SK-N-SH (cell line): ENCODE results near the gene GRIP2. TPM values are rescaled to one million over a fixed set of nuclear protein-coding genes. Genes with fewer than 3 reads are reported as not detected.

Experiments
- CTCF ChIA-PET: fragments of 300-600, 350-600 bp; formaldehyde crosslinking; extraction: SDS; loops from one replicate; lab custom pipeline; 2021; lab: Yijun Ruan, JAX
- POLR2A ChIA-PET: fragments of 350-600 bp; sonication (Branson Sonifier 250); formaldehyde crosslinking; extraction: SDS; loops from one replicate; lab custom pipeline; 2020; ENCODE audit warnings: antibody characterized with exemption, inconsistent platforms; lab: Yijun Ruan, JAX
- DNase-seq: peaks from one replicate; pipeline ENCODE4 v3.0.0; 2012
- H2AFZ ChIP-seq: fragments of 200-600 bp; sonication (generic); 2 replicates; pipeline ENCODE4 v1.8.1; 2016; ENCODE audit warnings: antibody characterized with exemption, mild to moderate bottlenecking, low read depth
- H3F3A ChIP-seq: fragments of 200-600 bp; sonication (generic); replicated peaks from 2 replicates; pipeline ENCODE3; 2016; ENCODE audit warnings: antibody characterized with exemption, mild to moderate bottlenecking; ENCODE audit not compliant: insufficient read depth
- H3K27ac ChIP-seq, 2 experiments: fragments of 200-500 bp in 1 of 2; fragments of 200-600 bp in 1 of 2; sonication (Bioruptor generic) in 1 of 2; sonication (generic), shearing (Covaris generic) in 1 of 2; 2 replicates each; pipeline versions ENCODE4 v1.5.1 to v1.6.1; 2014 to 2016; ENCODE audit warnings: low read depth in 2 of 2, inconsistent platforms in 1 of 2, low read length in 1 of 2, mild to moderate bottlenecking in 1 of 2, mixed read lengths in 1 of 2
- H3K27me3 ChIP-seq: fragments of 200-600 bp; sonication (generic), shearing (Covaris generic); 2 replicates; pipeline ENCODE4 v1.6.1; 2016; ENCODE audit warnings: mixed run types; ENCODE audit not compliant: insufficient read depth
- H3K36me3 ChIP-seq, 2 experiments: fragments of 200-500 bp in 1 of 2; fragments of 200-600 bp in 1 of 2; sonication (Bioruptor generic) in 1 of 2; sonication (generic) in 1 of 2; replicated peaks in 1 of 2; 2 replicates each; pipeline versions ENCODE3 to v1.5.1; 2014 to 2016; ENCODE audit warnings: low read length in 1 of 2, mild to moderate bottlenecking in 1 of 2; ENCODE audit not compliant: insufficient read depth in 2 of 2, control insufficient read depth in 1 of 2
- H3K4me1 ChIP-seq, 2 experiments: fragments of 200-500 bp in 1 of 2; fragments of 200-600 bp in 1 of 2; sonication (Bioruptor generic) in 1 of 2; sonication (generic), shearing (Covaris generic) in 1 of 2; 2 replicates each; pipeline versions ENCODE4 v1.5.1 to v1.6.1; 2014 to 2016; ENCODE audit warnings: low read depth in 1 of 2, low read length in 1 of 2, mixed run types in 1 of 2; ENCODE audit not compliant: insufficient read depth in 2 of 2, control insufficient read depth in 1 of 2
- H3K4me2 ChIP-seq: fragments of 200-600 bp; sonication (generic), shearing (Covaris generic); 2 replicates; pipeline ENCODE4 v1.6.1; 2017; ENCODE audit warnings: mixed run types
- H3K4me3 ChIP-seq, 2 experiments: fragments of 200-500 bp in 1 of 2; fragments of 200-600 bp in 1 of 2; sonication (Bioruptor generic) in 1 of 2; sonication (generic), shearing (Covaris generic) in 1 of 2; 2 replicates each; pipeline versions ENCODE4 v1.5.1 to v1.8.1; 2014 to 2016; ENCODE audit warnings: low read depth in 2 of 2, inconsistent platforms in 1 of 2, low read length in 1 of 2, mild to moderate bottlenecking in 1 of 2, mixed read lengths in 1 of 2, moderate library complexity in 1 of 2
- H3K79me2 ChIP-seq: fragments of 200-600 bp; sonication (generic); 2 replicates; pipeline ENCODE4 v1.8.1; 2017; ENCODE audit warnings: mild to moderate bottlenecking; ENCODE audit not compliant: insufficient read depth
- H3K9ac ChIP-seq: fragments of 200-600 bp; sonication (generic); 2 replicates; pipeline ENCODE4 v1.6.1; 2017; ENCODE audit warnings: mixed run types
- H3K9me2 ChIP-seq: fragments of 200-600 bp; sonication (generic); 2 replicates; pipeline ENCODE4 v1.6.1; 2017; ENCODE audit warnings: mixed run types
- H3K9me3 ChIP-seq: fragments of 200-600 bp; sonication (generic); 2 replicates; pipeline ENCODE4 v1.6.1; 2017; ENCODE audit warnings: mixed run types, mild to moderate bottlenecking, moderate library complexity
- H4K20me1 ChIP-seq: fragments of 200-600 bp; sonication (generic); 2 replicates; pipeline ENCODE4 v1.6.1; 2017; ENCODE audit warnings: mild to moderate bottlenecking, mixed run types; ENCODE audit not compliant: insufficient read depth
- ELF1 ChIP-seq: IDR thresholded peaks from 2 replicates; pipeline ENCODE4 v1.4.0; 2012
- FOSL2 ChIP-seq: IDR thresholded peaks from 2 replicates; pipeline ENCODE4 v1.4.0; 2012; ENCODE audit warnings: low read depth, mild to moderate bottlenecking, moderate library complexity, borderline replicate concordance
- FOXJ3 ChIP-seq: sonication (generic); formaldehyde crosslinking; IDR thresholded peaks from 2 replicates; pipeline ENCODE4 v1.5.1; 2020; ENCODE audit warnings: mild to moderate bottlenecking, missing genetic modification reagents
- FOXM1 ChIP-seq: IDR thresholded peaks from 2 replicates; pipeline ENCODE4 v1.4.0; 2012; ENCODE audit warnings: low read depth, mild to moderate bottlenecking
- POLR2AphosphoS5 ChIP-seq: IDR thresholded peaks from 2 replicates; pipeline ENCODE4 v1.6.1; 2012; ENCODE audit warnings: low read depth, low read length
- RAD21 ChIP-seq: IDR thresholded peaks from 2 replicates; pipeline ENCODE4 v1.6.1; 2012; ENCODE audit warnings: mild to moderate bottlenecking, low read length
- REST ChIP-seq: IDR thresholded peaks from 2 replicates; pipeline ENCODE4 v1.6.1; 2012; ENCODE audit warnings: mild to moderate bottlenecking, low read depth, low read length, moderate library complexity
- RFX5 ChIP-seq: IDR thresholded peaks from 2 replicates; pipeline ENCODE4 v1.6.1; 2012; ENCODE audit warnings: mild to moderate bottlenecking, improper control_type of control experiment, low read length
- SIN3A ChIP-seq: IDR thresholded peaks from 2 replicates; pipeline ENCODE4 v1.6.1; 2012; ENCODE audit warnings: low read depth, mild to moderate bottlenecking, low read length, moderate library complexity, borderline replicate concordance
- TCF12 ChIP-seq: IDR thresholded peaks from 2 replicates; pipeline ENCODE4 v1.4.0; 2012
- WGBS: methylation state at CpG from one replicate; pipeline ENCODE4 v1.1.6; 2017; ENCODE audit warnings: low lambda C conversion rate; 5-methylcytosine and 5-hydroxymethylcytosine counted together
- polyA plus RNA-seq, 3 experiments: library from polyadenylated mRNA; depleted of rRNA; stranded (reverse); fragments of >200 nt; gene quantifications; 2 replicates each; pipeline ENCODE4 v1.2.3, GENCODE V29; 2012
- TF ChIP-seq, protein P1 (sequence below): IDR thresholded peaks from 2 replicates; pipeline ENCODE4 v1.4.0; 2012; ENCODE audit warnings: low read depth, borderline replicate concordance
- TF ChIP-seq, protein P2 (sequence below): IDR thresholded peaks from 2 replicates; pipeline ENCODE4 v1.4.0; 2012; ENCODE audit warnings: low read depth, borderline replicate concordance
- TF ChIP-seq, protein P3 (sequence below): fragments of 200-600 bp; sonication (generic); IDR thresholded peaks from 2 replicates; pipeline ENCODE4 v1.6.1; 2017; ENCODE audit warnings: antibody characterized with exemption, mild to moderate bottlenecking, moderate library complexity

GRIP2 gene
- polyA plus RNA-seq, 1 of the 3 experiments (the other 2 are of a cell fraction): 0.15 TPM

GRCh38 chr3:14568269-14568668 lies 28.1 kb upstream of the GRIP2 start:
- TF ChIP-seq SIN3A (no peak), ELF1 (no peak), FOXJ3 (CRISPR knock-in tag) (no peak), FOXM1 (no peak)
- TF ChIP-seq, protein P1, sequence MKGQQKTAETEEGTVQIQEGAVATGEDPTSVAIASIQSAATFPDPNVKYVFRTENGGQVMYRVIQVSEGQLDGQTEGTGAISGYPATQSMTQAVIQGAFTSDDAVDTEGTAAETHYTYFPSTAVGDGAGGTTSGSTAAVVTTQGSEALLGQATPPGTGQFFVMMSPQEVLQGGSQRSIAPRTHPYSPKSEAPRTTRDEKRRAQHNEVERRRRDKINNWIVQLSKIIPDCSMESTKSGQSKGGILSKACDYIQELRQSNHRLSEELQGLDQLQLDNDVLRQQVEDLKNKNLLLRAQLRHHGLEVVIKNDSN: no peak
- TF ChIP-seq, protein P2, sequence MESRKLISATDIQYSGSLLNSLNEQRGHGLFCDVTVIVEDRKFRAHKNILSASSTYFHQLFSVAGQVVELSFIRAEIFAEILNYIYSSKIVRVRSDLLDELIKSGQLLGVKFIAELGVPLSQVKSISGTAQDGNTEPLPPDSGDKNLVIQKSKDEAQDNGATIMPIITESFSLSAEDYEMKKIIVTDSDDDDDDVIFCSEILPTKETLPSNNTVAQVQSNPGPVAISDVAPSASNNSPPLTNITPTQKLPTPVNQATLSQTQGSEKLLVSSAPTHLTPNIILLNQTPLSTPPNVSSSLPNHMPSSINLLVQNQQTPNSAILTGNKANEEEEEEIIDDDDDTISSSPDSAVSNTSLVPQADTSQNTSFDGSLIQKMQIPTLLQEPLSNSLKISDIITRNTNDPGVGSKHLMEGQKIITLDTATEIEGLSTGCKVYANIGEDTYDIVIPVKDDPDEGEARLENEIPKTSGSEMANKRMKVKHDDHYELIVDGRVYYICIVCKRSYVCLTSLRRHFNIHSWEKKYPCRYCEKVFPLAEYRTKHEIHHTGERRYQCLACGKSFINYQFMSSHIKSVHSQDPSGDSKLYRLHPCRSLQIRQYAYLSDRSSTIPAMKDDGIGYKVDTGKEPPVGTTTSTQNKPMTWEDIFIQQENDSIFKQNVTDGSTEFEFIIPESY: no peak
- TF ChIP-seq, protein P3, sequence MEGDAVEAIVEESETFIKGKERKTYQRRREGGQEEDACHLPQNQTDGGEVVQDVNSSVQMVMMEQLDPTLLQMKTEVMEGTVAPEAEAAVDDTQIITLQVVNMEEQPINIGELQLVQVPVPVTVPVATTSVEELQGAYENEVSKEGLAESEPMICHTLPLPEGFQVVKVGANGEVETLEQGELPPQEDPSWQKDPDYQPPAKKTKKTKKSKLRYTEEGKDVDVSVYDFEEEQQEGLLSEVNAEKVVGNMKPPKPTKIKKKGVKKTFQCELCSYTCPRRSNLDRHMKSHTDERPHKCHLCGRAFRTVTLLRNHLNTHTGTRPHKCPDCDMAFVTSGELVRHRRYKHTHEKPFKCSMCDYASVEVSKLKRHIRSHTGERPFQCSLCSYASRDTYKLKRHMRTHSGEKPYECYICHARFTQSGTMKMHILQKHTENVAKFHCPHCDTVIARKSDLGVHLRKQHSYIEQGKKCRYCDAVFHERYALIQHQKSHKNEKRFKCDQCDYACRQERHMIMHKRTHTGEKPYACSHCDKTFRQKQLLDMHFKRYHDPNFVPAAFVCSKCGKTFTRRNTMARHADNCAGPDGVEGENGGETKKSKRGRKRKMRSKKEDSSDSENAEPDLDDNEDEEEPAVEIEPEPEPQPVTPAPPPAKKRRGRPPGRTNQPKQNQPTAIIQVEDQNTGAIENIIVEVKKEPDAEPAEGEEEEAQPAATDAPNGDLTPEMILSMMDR: no peak
- no peaks in the 10 kb centered on the region for H3F3A ChIP-seq
- ChIA-PET CTCF (interaction anchor here (1.0 kb wide), 1 partner anchor 61 kb away, joined by 3 read pairs; no protein-coding TSS in a partner anchor), POLR2A (no interaction called here)
- H3K79me2 ChIP-seq: no peaks in the 10 kb centered on the region
- H3K4me1 ChIP-seq: peaks cover 0 to 36% of the 10 kb centered on the region in 2 experiments; a peak in 2 of 4 replicates
- H3K36me3 ChIP-seq: no peaks in the 10 kb centered on the region
- WGBS: 70% methylated on average over 6 of the region's 7 CpGs
- H3K27ac ChIP-seq: no peak overlapping the region
- H4K20me1 ChIP-seq: no peaks in the 10 kb centered on the region
- DNase-seq: no peak
- no peak overlapping the region for H3K4me2 ChIP-seq
- H2AFZ ChIP-seq: no peak overlapping the region
- no peaks in the 10 kb centered on the region for H3K27me3 ChIP-seq
- no peak overlapping the region for H3K9ac ChIP-seq
- no peaks in the 10 kb centered on the region for H3K9me3 ChIP-seq
- no peaks in the 10 kb centered on the region for H3K9me2 ChIP-seq
- H3K4me3 ChIP-seq: no peak overlapping the region

DNA sequence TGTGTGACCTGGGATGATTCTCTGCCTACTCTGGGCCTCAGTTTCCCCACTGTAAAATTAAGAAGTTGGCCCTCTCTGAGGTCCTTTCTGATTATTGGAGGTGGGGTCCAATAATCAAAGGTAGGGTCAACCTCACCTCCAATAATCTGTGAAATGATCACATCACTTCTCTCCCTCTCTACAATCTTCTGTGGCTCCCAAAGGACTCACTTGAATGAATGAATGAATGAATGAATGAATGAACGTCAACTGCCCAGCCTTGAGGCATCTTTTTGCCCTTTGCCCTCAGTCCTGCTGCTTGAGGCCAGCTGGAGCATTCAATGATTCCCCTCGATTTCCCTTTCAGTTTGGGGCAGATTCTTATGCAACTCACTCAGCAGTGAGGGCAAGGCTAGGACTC lies 26.7 kb upstream of the GRIP2 start:
- Histone ChIP-seq H3K4me2 (no peak overlapping the region), H3K9me2 (no peaks in the 10 kb centered on the region), H4K20me1 (no peaks in the 10 kb centered on the region), H3K4me3 (no peak overlapping the region), H3F3A (no peaks in the 10 kb centered on the region), H3K4me1 (peaks cover 0 to 36% of the 10 kb centered on the region in 2 experiments; a peak in 2 of 4 replicates), H3K27ac (no peak overlapping the region), H3K9ac (no peak overlapping the region), H3K9me3 (no peaks in the 10 kb centered on the region), H2AFZ (no peak overlapping the region), H3K36me3 (no peaks in the 10 kb centered on the region), H3K79me2 (no peaks in the 10 kb centered on the region), H3K27me3 (peaks cover 7% of the 10 kb centered on the region; the same call in 1 of the 2 replicates)
- POLR2A ChIA-PET: no interaction called here
- CTCF ChIA-PET: interaction anchor here (1.2 to 5.1 kb wide), 3 partner anchors 8 to 18 kb away, joined by 3 to 43 read pairs (median 4); no protein-coding TSS in a partner anchor
- WGBS: 13% methylated on average over 2 of the region's 2 CpGs
- DNase-seq: no peak
- TF ChIP-seq RAD21 (no peak), POLR2AphosphoS5 (no peak), REST (no peak), RFX5 (no peak), TCF12 (no peak), FOSL2 (no peak)
- TF ChIP-seq, protein P2: no peak
- TF ChIP-seq, protein P1: no peak
